Measurements from ENCODE around the gene PROS1.

The PROS1 gene

DNA sequence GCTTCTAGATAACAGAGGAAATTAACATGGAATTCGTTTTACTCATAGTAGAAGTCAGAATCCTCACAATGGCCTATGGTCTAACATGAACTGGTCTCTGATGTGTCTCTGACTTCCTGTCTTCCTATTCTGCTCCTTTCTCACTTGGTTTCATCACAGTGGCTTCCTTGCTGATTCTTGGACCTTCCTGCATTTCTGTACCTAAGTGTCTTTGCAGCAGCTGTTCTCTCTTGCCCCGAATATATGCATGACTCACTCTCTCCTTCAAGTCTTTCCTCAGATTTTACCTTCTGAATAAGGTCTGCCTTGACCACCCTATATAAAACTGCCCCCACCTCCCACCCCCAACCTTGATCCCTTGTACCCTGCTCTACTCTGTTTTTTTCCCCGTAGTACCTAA lies 20.4 kb upstream of the PROS1 start:
- H3K27ac ChIP-seq (ENCODE audit: low read length), result no peak overlapping the region
- H3K36me3 ChIP-seq (ENCODE audit: insufficient read depth, low read depth, low read length), result no peaks in the 10 kb centered on the region
- no peaks in the 10 kb centered on the region for H3K4me1 ChIP-seq (ENCODE audit: insufficient read depth, low read length)

DNA sequence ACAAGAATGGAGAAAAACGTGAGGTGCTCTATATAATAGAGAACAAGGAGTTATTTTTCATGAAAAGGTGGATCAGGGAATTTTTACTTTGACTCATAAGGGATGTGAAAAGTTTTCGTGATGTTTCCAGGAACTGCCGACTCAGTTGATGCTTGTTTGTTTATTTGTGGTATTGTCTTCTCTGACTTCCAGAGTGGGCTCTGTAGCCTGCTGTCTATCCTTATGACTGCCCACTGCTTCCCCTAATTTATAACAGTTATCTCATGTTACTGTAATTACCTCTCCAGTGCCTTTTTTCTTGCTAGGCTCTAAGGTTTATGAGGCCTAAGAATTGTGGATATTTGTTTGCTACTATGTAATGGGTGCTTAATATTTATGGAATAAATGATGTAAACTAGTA lies 18.5 kb upstream of the PROS1 start:
- H3K36me3 ChIP-seq (ENCODE audit: insufficient read depth, low read depth, low read length), result no peaks in the 10 kb centered on the region
- H3K9me3 ChIP-seq (ENCODE audit: insufficient read depth, low read depth, low read length), result no peaks in the 10 kb centered on the region
- no peak overlapping the region for H3K4me3 ChIP-seq (ENCODE audit: low read length)
- H3K9ac ChIP-seq (ENCODE audit: low read depth, low read length), result no peak overlapping the region
- no peaks in the 10 kb centered on the region; the same call in 1 of the 2 replicates for H3K4me1 ChIP-seq (ENCODE audit: insufficient read depth, low read length)
- H3K27me3 ChIP-seq (ENCODE audit: insufficient read depth, low read length), result no peaks in the 10 kb centered on the region
- H3K27ac ChIP-seq (ENCODE audit: low read length), result no peak overlapping the region

More for the DNA sequence above, 20.4 kb upstream of the PROS1 start:
- H3K27me3 ChIP-seq (ENCODE audit: insufficient read depth, low read length), result no peaks in the 10 kb centered on the region
- no peaks in the 10 kb centered on the region for H3K9me3 ChIP-seq (ENCODE audit: insufficient read depth, low read depth, low read length)
- H3K4me3 ChIP-seq (ENCODE audit: low read length), result no peak overlapping the region
- H3K9ac ChIP-seq (ENCODE audit: low read depth, low read length), result no peak overlapping the region

DNA sequence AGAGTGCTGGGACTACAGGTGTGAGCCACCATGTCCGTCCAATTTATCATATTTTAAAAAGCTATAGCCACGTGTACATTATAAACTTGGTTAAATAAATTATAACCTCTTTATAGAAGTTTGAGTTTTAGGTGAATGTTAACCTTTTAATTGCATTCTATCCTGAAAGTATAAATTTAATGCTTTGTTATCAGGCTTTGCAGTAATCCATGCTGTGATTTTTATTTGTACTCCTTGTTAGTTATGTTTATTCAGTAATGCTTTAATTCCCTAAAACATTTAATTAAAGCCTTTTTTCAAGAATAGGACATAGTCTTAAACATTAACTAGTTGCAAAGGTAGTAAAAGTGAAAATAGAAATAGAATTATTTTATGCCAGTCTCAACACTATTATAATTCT lies 17.9 kb upstream of the PROS1 start:
- no peaks in the 10 kb centered on the region for H3K9me3 ChIP-seq (ENCODE audit: insufficient read depth, low read depth, low read length)
- H3K36me3 ChIP-seq (ENCODE audit: insufficient read depth, low read depth, low read length), result no peaks in the 10 kb centered on the region
- no peak overlapping the region for H3K9ac ChIP-seq (ENCODE audit: low read depth, low read length)
- H3K4me3 ChIP-seq (ENCODE audit: low read length), result no peak overlapping the region
- no peaks in the 10 kb centered on the region; the same call in 1 of the 2 replicates for H3K4me1 ChIP-seq (ENCODE audit: insufficient read depth, low read length)
- no peak overlapping the region for H3K27ac ChIP-seq (ENCODE audit: low read length)
- H3K27me3 ChIP-seq (ENCODE audit: insufficient read depth, low read length), result no peaks in the 10 kb centered on the region

DNA sequence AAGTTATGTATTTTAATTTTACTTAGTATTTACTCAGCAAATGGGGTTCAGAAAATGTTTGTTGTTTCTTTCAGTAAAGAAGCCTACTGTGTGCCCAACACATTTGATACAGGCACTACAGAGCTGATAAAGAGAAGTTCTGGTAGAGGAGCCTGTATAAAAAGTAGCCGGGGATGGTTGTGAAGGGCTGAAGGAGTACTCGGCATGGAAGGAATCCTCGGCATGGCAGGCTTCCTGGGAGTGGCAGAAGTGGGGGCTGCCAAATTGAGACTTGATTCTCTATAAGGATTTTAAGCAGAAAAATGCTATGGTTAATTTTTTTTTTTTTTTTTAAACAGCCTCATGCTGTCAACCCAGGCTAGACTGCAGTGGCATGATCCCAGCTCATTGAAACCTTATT lies 15.5 kb upstream of the PROS1 start:
- H3K4me1 ChIP-seq (ENCODE audit: insufficient read depth, low read length), result no peaks in the 10 kb centered on the region; the same call in 1 of the 2 replicates

DNA sequence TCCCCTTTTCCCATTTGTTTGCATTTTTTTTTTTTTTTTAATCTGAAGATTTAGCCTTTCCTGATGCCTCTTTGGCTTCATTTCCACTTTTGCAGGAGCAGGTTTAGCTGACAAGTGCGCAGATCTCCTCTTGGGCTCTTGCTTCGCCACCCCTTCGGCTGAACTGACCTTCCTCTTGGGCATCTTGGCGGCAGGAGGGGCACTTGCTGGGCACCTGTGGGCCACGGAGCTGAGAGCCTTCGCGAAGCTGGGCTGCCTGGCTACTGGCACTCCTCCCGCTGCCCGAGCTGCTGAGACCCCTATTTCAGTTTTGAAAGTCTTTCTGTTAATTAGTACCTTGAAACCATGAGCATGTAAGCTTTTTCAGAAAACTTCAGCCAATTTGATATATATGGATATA lies 15.1 kb upstream of the PROS1 start:
- Histone ChIP-seq H3K4me1 (ENCODE audit: insufficient read depth, low read length) (no peaks in the 10 kb centered on the region; the same call in 1 of the 2 replicates), H3K9ac (ENCODE audit: low read depth, low read length) (no peak overlapping the region), H3K9me3 (ENCODE audit: insufficient read depth, low read depth, low read length) (no peaks in the 10 kb centered on the region), H3K27ac (ENCODE audit: low read length) (no peak overlapping the region), H3K27me3 (ENCODE audit: insufficient read depth, low read length) (no peaks in the 10 kb centered on the region), H3K4me3 (ENCODE audit: low read length) (no peak overlapping the region), H3K36me3 (ENCODE audit: insufficient read depth, low read depth, low read length) (no peaks in the 10 kb centered on the region)

More for the DNA sequence above, 15.5 kb upstream of the PROS1 start:
- Histone ChIP-seq H3K36me3 (ENCODE audit: insufficient read depth, low read depth, low read length) (no peaks in the 10 kb centered on the region), H3K27ac (ENCODE audit: low read length) (no peak overlapping the region), H3K9me3 (ENCODE audit: insufficient read depth, low read depth, low read length) (no peaks in the 10 kb centered on the region), H3K4me3 (ENCODE audit: low read length) (no peak overlapping the region), H3K27me3 (ENCODE audit: insufficient read depth, low read length) (no peaks in the 10 kb centered on the region), H3K9ac (ENCODE audit: low read depth, low read length) (no peak overlapping the region)

DNA sequence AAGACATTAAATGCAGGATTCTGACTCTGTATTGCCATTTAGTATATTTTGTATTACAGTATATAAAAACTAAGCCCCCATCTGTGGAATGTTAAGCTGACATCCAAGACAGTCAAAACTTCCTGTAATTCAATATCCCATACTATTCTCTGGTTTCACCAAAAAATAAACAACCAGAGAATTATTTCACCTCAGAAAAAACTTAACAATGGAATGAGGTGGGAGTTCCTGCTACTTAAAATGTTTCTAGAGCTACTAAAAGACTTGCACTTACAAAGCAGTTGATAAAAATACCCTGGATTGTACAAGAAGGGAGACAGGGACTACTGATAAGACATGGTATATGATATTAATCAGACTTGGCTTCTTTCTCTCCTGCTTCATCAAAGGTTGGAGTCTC lies 14.6 kb upstream of the PROS1 start:
- Histone ChIP-seq H3K4me1 (ENCODE audit: insufficient read depth, low read length) (no peaks in the 10 kb centered on the region; the same call in 1 of the 2 replicates), H3K36me3 (ENCODE audit: insufficient read depth, low read depth, low read length) (no peaks in the 10 kb centered on the region), H3K9ac (ENCODE audit: low read depth, low read length) (no peak overlapping the region), H3K27me3 (ENCODE audit: insufficient read depth, low read length) (no peaks in the 10 kb centered on the region), H3K9me3 (ENCODE audit: insufficient read depth, low read depth, low read length) (no peaks in the 10 kb centered on the region), H3K27ac (ENCODE audit: low read length) (no peak overlapping the region), H3K4me3 (ENCODE audit: low read length) (no peak overlapping the region)

DNA sequence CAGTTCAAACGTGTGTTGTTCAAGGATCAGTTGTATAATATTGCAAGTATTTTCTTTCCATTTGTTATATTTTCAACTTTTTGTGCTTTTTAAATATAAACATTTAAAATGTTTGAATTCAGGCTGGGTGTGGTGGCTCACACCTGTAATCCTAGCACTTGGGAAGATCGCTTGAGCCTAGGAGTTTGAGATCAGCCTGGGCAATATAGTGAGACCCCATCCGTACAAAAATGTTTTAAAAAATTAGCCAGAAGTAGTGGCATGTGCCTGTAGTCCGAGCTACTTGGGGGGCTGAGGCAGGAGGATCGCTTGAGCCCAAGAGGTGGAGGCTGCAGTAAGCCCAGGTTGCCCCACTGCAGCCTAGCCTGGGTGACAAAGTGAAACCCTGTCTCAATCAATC lies 10.9 kb upstream of the PROS1 start:
- H3K9ac ChIP-seq (ENCODE audit: low read depth, low read length), result no peak overlapping the region
- H3K4me1 ChIP-seq (ENCODE audit: insufficient read depth, low read length), result no peaks in the 10 kb centered on the region; the same call in 1 of the 2 replicates
- no peak overlapping the region for H3K4me3 ChIP-seq (ENCODE audit: low read length)
- H3K27me3 ChIP-seq (ENCODE audit: insufficient read depth, low read length), result no peaks in the 10 kb centered on the region
- no peaks in the 10 kb centered on the region for H3K9me3 ChIP-seq (ENCODE audit: insufficient read depth, low read depth, low read length)
- no peak overlapping the region for H3K27ac ChIP-seq (ENCODE audit: low read length)
- no peaks in the 10 kb centered on the region for H3K36me3 ChIP-seq (ENCODE audit: insufficient read depth, low read depth, low read length)

DNA sequence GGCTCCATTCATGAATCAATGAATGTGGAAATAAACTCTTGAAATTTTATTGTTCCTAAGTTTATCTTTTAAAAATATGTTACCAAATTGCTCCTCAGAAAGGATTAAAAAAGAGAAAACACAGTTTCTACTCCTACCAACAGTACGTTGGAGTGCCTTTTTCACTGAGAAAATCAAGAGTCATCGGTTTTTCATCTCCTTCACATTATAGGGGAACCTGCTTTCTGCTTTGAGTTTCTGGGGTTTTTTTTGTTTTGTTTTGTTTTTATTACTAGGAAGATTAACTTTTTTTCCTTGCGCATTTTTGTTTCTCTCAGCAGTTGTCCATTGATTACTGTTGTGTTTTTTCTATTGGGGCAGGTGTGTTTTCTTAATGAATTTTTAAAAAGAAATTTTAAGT lies 9.7 kb upstream of the PROS1 start:
- Histone ChIP-seq H3K9ac (ENCODE audit: low read depth, low read length) (no peak overlapping the region), H3K36me3 (ENCODE audit: insufficient read depth, low read depth, low read length) (no peaks in the 10 kb centered on the region), H3K4me3 (ENCODE audit: low read length) (no peak overlapping the region), H3K9me3 (ENCODE audit: insufficient read depth, low read depth, low read length) (no peaks in the 10 kb centered on the region), H3K27ac (ENCODE audit: low read length) (no peak overlapping the region), H3K4me1 (ENCODE audit: insufficient read depth, low read length) (no peaks in the 10 kb centered on the region; the same call in 1 of the 2 replicates), H3K27me3 (ENCODE audit: insufficient read depth, low read length) (no peaks in the 10 kb centered on the region)

DNA sequence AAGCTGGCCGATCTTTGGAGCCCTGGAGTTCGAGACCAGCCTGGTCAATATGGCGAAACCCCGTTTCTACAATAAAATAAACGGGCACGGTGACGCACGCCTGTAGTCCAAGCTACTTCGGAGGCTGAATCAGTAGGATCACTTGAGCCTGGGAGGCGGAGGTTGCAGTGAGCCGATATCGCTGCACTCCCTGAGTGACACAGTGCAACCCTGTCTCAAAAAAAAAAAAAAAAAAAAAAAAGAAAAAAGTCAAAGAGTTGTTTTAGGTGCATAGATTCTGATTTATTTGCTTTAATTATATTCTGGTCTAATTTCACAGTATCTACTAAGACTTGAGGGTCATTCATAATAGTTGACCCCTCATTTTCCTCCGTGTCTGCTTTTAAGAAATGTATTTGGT lies 8.0 kb upstream of the PROS1 start:
- Histone ChIP-seq H3K36me3 (ENCODE audit: insufficient read depth, low read depth, low read length) (no peaks in the 10 kb centered on the region), H3K9me3 (ENCODE audit: insufficient read depth, low read depth, low read length) (no peaks in the 10 kb centered on the region), H3K4me3 (ENCODE audit: low read length) (peak overlapping the region; percentile 88; the same call in 1 of the 2 replicates), H3K27ac (ENCODE audit: low read length) (no peak overlapping the region), H3K4me1 (ENCODE audit: insufficient read depth, low read length) (no peaks in the 10 kb centered on the region), H3K27me3 (ENCODE audit: insufficient read depth, low read length) (no peaks in the 10 kb centered on the region), H3K9ac (ENCODE audit: low read depth, low read length) (no peak overlapping the region)

DNA sequence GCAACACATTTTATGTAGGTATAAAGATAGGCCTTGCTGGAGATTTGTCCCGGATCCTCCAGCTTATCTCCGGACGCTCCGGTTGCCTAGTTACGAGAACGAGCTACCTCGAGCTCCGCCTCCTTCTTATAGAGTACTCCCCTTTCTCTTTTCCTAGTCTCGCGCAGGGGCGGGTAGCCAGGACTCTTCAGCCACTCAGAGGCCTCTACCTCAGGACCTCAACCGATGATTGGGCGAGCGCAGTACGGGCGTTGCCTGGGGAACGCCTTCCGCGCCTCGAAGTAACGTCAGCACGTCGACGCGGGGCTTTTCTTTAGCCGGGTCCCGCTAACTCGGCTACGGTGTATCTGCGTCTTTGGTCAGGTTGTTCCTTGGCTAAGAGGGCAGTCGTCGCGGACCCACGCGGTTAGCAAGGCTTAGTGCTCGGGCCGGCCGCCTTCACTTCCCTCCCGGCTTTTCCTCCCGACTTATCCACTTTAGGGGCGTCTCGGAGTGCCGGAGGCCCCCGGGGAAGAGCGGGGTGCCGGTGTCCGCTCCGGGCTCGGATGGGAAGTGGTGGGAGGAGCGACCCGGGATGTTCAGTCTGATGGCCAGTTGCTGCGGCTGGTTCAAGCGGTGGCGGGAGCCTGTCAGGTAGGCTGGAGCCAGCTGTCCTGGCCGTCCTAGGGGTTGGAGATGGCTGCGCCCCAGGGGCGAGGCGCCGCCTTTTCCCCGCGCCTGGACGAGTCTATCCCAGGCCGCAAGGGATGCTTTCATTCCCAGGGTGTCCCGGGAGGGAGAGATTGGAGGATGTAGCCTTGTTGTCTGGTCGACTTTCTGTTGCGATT lies 6.4 kb upstream of the PROS1 start, which contains the start of gene ARL13B:
TSS of gene ARL13B (plus strand) at position 306 of the 827 bp plus-strand sequence. CDS start at position 575, 269 bp downstream.
- Histone ChIP-seq H3K36me3 (ENCODE audit: insufficient read depth, low read depth, low read length) (no peaks in the 10 kb centered on the region), H3K27ac (ENCODE audit: low read length) (peak within 1 kb of the TSS; percentile 45), H3K9me3 (ENCODE audit: insufficient read depth, low read depth, low read length) (no peaks in the 10 kb centered on the region), H3K9ac (ENCODE audit: low read depth, low read length) (peak within 1 kb of the TSS; percentile 85; the same call in 1 of the 2 replicates), H3K4me1 (ENCODE audit: insufficient read depth, low read length) (no peaks in the 10 kb centered on the region), H3K27me3 (ENCODE audit: insufficient read depth, low read length) (no peaks in the 10 kb centered on the region), H3K4me3 (ENCODE audit: low read length) (peak within 1 kb of the TSS; percentile 88)

DNA sequence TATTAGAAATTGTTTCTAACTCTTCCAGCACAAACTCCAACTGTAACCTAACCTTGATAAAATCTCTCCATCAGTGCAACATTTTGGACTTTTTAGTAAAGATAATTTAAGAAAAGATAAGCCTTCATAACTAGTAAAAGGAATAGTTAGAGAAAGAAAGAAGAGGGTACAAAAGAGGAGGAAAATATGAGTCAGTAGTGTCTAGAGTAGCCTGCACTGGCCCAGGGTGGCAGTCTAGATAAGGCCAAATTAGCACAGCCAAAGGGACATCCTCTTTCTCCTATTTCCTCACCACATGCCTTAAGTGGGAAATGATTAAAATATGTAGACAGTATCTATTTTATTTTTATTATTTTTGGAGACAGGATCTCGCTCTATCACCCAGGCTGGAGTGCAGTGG lies 3.7 kb downstream of the PROS1 start:
- H3K4me3 ChIP-seq (ENCODE audit: low read length), result no peak overlapping the region

DNA sequence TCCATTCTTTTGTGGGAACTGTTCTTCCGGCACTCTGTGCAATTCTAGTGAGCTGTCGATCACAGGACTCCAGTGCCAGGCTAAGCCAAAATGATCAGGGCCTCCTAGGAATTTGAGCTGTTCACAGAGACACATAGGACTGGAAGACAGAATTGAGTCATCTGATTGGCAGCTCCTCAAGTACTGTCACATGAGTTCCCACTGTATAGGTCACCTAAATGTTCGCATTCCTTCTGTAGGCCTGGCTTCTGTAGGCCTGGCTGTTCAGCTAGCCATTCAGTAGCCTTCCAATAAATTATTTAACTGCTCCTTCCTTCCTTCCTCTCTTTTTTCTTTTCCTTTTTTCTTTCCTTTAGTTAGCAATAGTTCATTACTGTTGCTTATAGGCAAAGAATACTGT lies 4.3 kb downstream of the PROS1 start:
- Histone ChIP-seq H3K4me3 (ENCODE audit: low read length) (no peak overlapping the region), H3K9ac (ENCODE audit: low read depth, low read length) (no peak overlapping the region), H3K9me3 (ENCODE audit: insufficient read depth, low read depth, low read length) (no peaks in the 10 kb centered on the region), H3K4me1 (ENCODE audit: insufficient read depth, low read length) (peaks cover 7% of the 10 kb centered on the region; the same call in 1 of the 2 replicates), H3K27ac (ENCODE audit: low read length) (no peak overlapping the region), H3K36me3 (ENCODE audit: insufficient read depth, low read depth, low read length) (no peaks in the 10 kb centered on the region), H3K27me3 (ENCODE audit: insufficient read depth, low read length) (peaks cover 13% of the 10 kb centered on the region)

More for the DNA sequence above, 3.7 kb downstream of the PROS1 start:
- Histone ChIP-seq H3K27ac (ENCODE audit: low read length) (no peak overlapping the region), H3K36me3 (ENCODE audit: insufficient read depth, low read depth, low read length) (no peaks in the 10 kb centered on the region), H3K9ac (ENCODE audit: low read depth, low read length) (no peak overlapping the region), H3K9me3 (ENCODE audit: insufficient read depth, low read depth, low read length) (no peaks in the 10 kb centered on the region), H3K27me3 (ENCODE audit: insufficient read depth, low read length) (peaks cover 13% of the 10 kb centered on the region), H3K4me1 (ENCODE audit: insufficient read depth, low read length) (peaks cover 7% of the 10 kb centered on the region; the same call in 1 of the 2 replicates)

All from iPS-20b (cell line).